Subcutaneous abdominal adipose tissue (tissue), 5 donors: Measurements from ENCODE around the gene WDR43.
"Not testable (repeated sequence)": the region's sequence is repeated elsewhere in the genome, so short reads cannot be mapped to it uniquely, and the experiment has no call there.

Experiments used
- H3K27ac ChIP-seq: one replicate; pipeline ENCODE4 v1.7.0; 2013; ENCODE audit warnings: low read depth, mild to moderate bottlenecking, inconsistent platforms, low read length, moderate library complexity
- H3K27me3 ChIP-seq, 5 donors: one replicate each; pipeline ENCODE4 v1.7.0; 2013; ENCODE audit warnings: low read length in 5 of 5, inconsistent platforms in 1 of 5; ENCODE audit not compliant: control insufficient read depth in 5 of 5, insufficient read depth in 4 of 5
- H3K36me3 ChIP-seq, 5 donors: one replicate each; pipeline ENCODE4 v1.7.0; 2013; ENCODE audit warnings: low read length in 5 of 5; ENCODE audit not compliant: control insufficient read depth in 5 of 5, insufficient read depth in 5 of 5
- H3K4me1 ChIP-seq, 5 donors: one replicate each; pipeline ENCODE4 v1.7.0; 2013; ENCODE audit warnings: low read length in 5 of 5, mild to moderate bottlenecking in 3 of 5, moderate library complexity in 1 of 5; ENCODE audit not compliant: control insufficient read depth in 5 of 5, insufficient read depth in 5 of 5
- H3K4me3 ChIP-seq, 5 donors: one replicate each; pipeline ENCODE4 v1.7.0; 2013; ENCODE audit warnings: low read length in 5 of 5, low read depth in 1 of 5
- H3K9ac ChIP-seq, 5 donors: one replicate each; pipeline ENCODE4 v1.7.0; 2013; ENCODE audit warnings: low read length in 5 of 5, mild to moderate bottlenecking in 4 of 5, moderate library complexity in 3 of 5
- H3K9me3 ChIP-seq, 5 donors: one replicate each; pipeline ENCODE4 v1.7.0; 2013; ENCODE audit warnings: low read length in 5 of 5; ENCODE audit not compliant: control insufficient read depth in 5 of 5
- donor health status: healthy.
- donor health status: healthy.
- donor health status: healthy.
- donor health status: healthy.
- donor health status: healthy.

Gene WDR43

DNA sequence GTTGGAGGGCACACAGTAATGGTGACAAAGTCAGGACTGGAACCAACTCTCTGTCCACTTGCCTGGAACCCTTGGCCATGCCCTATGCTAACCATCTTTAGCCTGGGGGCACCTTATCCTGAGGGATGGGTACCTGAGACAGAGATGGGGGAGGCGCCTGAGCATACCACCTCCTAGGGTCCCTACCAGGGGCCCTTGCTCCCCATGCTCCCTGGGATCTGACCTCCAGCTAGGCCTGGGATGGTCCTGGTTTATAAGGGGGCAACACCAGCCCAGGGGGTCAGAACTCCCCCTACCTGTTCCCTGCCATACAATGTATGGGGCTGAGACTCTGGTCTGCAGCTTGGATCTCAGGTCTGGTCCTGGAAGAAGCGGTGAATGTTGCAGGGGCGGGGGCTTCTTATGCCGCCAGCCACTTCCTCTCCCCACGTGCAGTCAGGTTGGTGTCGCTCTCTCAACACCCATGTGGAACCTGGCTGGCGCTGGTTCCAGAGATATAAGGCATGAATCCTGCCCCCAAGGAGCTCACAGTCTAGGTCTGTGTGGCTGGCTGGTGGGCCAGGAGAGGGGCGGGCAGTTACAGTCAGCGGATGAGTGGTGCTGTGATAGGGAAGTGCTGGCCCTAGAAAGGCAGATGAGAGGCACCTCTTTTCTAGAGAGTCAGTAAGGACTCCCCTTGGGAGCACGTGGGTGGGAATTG lies 82.9 kb downstream of the WDR43 start:
- Histone ChIP-seq H3K27me3 (peaks cover 0 to 6% (median 0%) of the 10 kb centered on the region in 5 donors), H3K9ac (no peak overlapping the region), H3K4me1 (peaks cover 0 to 12% (median 3%) of the 10 kb centered on the region in 5 donors), H3K27ac (no peak overlapping the region), H3K36me3 (no peaks in the 10 kb centered on the region), H3K9me3 (peaks cover 0 to 5% (median 0%) of the 10 kb centered on the region in 5 donors), H3K4me3 (no peak overlapping the region)

DNA sequence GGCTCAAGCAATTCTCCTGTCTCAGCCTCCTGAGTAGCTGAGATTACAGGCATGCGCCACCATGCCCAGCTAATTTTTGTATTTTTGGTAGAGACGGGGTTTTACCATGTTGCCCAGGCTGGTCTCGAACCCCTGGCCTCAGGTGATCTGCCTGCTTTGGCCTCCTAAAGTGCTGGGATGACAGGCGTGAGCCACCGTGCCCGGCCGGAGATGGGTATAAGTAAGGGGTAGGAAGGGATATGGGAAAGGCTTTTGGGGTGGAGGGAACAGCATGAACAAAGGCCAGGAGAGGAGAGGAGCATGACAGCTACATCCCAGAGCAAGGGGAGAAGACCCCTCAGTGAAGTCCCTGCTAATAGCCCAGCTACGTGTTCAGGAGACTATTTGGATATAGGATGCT lies 83.5 kb downstream of the WDR43 start:
- not testable (repeated sequence) for H3K9me3 ChIP-seq, H3K27ac ChIP-seq, H3K27me3 ChIP-seq, H3K36me3 ChIP-seq, H3K9ac ChIP-seq, H3K4me3 ChIP-seq
- H3K4me1 ChIP-seq = peaks cover 0 to 12% (median 3%) of the 10 kb centered on the region in 5 donors

DNA sequence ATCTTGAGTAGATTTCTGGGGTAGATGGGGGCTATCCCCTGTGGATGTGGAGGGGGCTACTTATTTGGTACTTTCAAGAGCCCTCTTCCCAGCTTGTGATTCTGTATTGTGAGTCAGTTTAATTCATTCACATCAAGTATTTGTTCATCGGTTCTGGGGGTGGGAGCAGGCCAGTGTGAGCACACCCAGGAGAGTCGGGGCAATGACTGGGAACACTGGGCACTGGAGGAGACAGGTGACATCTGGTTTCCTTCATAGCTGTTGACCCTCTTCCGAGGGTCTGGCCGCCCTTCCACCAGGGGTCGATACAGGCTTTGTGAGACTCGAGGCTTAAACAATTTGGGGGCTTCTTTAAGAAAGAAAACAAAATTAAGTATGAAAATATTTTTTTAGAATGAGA lies 84.1 kb downstream of the WDR43 start:
- Histone ChIP-seq H3K9me3 (peaks cover 0 to 3% (median 0%) of the 10 kb centered on the region in 5 donors), H3K27ac (no peak overlapping the region), H3K4me1 (peaks cover 0 to 12% (median 3%) of the 10 kb centered on the region in 5 donors), H3K4me3 (no peak overlapping the region), H3K27me3 (peaks cover 0 to 6% (median 0%) of the 10 kb centered on the region in 5 donors), H3K36me3 (no peaks in the 10 kb centered on the region), H3K9ac (no peak overlapping the region)

DNA sequence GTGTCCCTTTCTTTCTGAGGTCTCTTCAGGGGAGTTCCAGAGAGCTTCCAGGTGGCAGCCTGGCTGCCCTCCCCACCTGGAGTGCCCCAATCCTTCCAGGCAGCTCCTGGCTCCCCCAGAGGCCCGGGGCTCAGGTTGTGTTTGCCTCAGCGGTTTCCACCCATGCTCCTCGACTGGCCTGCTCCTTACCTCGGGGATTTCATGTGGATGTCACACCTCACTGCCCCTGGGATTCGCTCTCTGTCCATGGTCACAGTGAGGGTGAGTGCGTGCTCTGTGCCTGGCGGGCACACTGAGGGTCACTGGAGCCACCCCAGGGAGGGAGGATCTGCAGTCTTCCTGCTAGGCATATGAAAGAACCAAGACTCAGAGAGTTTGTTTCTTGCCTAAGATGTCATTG lies 84.6 kb downstream of the WDR43 start:
- Histone ChIP-seq H3K27me3 (peaks cover 0 to 6% (median 0%) of the 10 kb centered on the region in 5 donors), H3K9ac (no peak overlapping the region), H3K27ac (no peak overlapping the region), H3K4me3 (no peak overlapping the region), H3K36me3 (no peaks in the 10 kb centered on the region), H3K9me3 (peaks cover 0 to 3% (median 0%) of the 10 kb centered on the region in 5 donors), H3K4me1 (peaks cover 0 to 12% (median 3%) of the 10 kb centered on the region in 5 donors)

DNA sequence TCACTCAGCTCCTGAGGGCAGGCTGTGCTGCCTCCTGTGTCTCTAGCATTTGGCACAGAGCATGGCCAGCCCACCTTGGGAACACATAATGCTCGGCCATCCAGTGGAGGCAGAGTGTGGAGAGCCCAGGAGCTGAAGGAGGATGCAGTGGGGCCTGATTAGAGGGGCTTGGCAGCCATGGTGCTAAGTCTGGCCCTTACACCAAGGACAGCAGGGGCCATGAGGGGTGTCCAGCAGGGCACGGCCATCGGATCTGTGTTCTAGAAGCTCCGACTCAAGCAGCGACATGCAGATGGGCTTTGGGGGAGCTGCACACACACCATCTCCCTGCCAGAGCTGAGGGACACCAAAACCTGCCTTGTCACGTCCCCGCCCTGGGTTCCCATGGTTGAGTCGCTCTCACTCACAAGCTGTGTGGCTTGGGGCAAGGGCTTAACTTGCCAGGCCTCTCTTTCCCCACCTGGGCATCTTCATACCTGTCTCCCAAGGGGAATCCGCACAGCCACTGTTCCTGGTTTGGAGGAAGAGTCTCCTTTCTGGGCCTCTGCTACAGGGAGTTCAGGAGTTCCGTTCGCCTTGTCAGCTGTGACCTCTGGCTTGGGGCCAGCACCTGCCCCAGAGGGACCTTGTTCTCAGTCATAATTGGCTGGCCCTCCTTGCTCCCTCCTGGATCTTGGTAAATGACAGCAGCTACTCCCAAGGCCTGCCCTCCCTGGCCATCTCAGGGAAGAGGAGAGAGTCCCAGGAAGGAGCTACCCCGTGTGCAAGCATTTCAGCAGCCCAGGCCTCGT lies 85.3 kb downstream of the WDR43 start:
- no peak overlapping the region for H3K9ac ChIP-seq
- H3K36me3 ChIP-seq = no peaks in the 10 kb centered on the region
- H3K27ac ChIP-seq = no peak overlapping the region
- peaks cover 0 to 6% (median 0%) of the 10 kb centered on the region in 5 donors for H3K27me3 ChIP-seq
- no peaks in the 10 kb centered on the region for H3K9me3 ChIP-seq
- H3K4me1 ChIP-seq = peaks cover 0 to 12% (median 3%) of the 10 kb centered on the region in 5 donors
- H3K4me3 ChIP-seq = no peak overlapping the region

DNA sequence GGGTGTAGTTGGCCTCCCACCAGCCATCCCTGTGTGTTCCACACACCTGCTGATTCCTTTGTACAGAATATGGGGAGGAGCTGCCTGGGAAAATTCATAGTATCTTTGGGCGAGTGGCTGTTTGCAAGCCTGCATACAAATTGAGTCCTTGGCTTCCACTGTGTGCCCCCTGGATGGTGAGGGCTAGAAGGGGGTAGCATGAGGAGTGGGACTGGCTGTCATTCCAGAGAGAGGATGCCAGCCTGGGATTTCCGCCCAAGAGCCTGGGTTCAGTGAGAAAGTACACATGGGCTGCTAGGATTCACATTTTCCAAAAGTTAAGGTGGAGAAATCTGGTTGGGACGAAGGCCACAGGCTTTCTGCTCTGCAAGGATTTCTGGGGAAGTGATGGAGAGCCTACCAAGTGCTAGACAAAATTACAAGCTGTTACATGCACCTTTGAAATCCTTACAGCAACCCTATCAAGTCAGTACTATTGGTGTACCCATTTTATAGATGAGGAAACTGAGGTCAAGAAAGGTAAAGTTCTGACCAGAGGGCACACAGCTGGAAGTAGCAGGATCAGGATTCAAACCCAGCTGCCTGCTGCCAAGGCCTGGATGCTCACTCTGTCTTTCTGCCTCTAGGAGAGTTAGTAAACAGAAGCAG lies 86.0 kb downstream of the WDR43 start:
- Histone ChIP-seq H3K9me3 (no peaks in the 10 kb centered on the region), H3K36me3 (no peaks in the 10 kb centered on the region), H3K4me3 (no peak overlapping the region), H3K4me1 (peaks cover 0 to 12% (median 3%) of the 10 kb centered on the region in 5 donors), H3K9ac (no peak overlapping the region), H3K27me3 (peaks cover 0 to 6% (median 0%) of the 10 kb centered on the region in 5 donors), H3K27ac (no peak overlapping the region)

DNA sequence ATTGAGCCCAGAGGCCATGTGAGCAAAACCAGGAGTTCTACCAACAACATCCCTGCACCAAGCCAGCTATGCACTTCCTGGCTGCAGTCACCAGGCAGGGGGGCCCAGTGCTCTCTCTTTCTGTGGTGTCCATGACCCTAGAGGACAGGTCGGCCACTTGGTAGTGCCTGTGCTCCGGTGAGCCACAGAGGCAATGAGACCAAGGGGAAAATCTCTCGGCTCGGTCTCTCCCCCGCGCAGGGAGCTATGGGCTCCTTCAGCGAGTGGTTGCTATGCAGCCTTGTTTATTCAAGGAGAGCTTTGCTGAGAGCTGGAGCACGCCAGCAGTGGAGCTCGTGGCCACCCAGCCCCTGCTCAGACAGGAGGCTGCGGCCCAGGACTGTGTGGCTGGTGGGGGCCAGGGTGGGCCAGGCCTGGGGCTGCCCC lies 86.6 kb downstream of the WDR43 start, which contains the start of gene TOGARAM2:
Gene TOGARAM2, plus strand, starts transcription at position 283 of the 426 bp plus-strand sequence. CDS start 13,537 bp downstream, outside the sequence.
- Histone ChIP-seq H3K27ac (no peak within 1 kb of the TSS), H3K9ac (no peak within 1 kb of the TSS), H3K9me3 (no peaks in the 10 kb centered on the region), H3K4me1 (peaks cover 0 to 12% (median 3%) of the 10 kb centered on the region in 5 donors), H3K27me3 (peaks cover 0 to 6% (median 0%) of the 10 kb centered on the region in 5 donors), H3K4me3 (no peak within 1 kb of the TSS), H3K36me3 (no peaks in the 10 kb centered on the region)

DNA sequence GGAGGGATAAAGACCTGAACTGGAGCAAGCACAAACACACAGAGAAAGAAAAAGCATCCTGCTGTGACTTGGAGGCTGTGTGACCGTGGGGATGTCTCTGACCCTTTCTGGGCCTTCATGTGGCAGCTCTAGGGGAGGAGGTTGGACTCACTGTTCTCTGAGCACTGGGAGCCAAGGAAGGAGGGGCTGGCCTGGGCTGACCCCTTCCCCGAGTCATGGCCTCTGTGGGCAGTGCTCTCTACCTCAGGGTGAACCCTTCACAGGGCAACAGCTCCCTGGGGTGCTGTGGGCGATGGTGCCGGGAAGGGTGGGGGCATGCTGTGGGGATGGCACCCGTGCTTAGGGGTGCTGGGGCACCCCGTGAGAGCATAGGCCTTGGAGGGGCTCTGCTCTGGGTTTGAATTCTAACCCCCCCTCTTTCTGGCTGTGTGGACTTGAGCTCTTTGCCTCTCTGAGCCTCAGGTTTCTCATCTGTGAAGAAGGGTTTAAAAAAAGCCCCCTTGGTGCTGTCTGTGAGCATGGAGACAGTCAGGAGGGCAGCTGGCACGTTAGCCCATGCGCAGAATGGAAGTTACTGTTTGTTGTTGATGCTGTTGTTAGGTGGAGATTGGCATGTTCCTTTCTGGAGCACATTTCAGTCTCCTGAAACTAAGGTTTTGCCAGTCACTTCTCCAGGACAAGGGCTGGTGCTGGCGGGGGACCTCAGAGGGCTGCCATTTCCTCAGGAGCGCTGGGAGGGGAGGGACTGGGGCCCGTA lies 87.3 kb downstream of the WDR43 start:
- H3K27ac ChIP-seq = no peak overlapping the region
- no peaks in the 10 kb centered on the region for H3K9me3 ChIP-seq
- no peak overlapping the region for H3K4me3 ChIP-seq
- H3K36me3 ChIP-seq = no peaks in the 10 kb centered on the region
- H3K4me1 ChIP-seq = peaks cover 0 to 12% (median 3%) of the 10 kb centered on the region in 5 donors
- H3K27me3 ChIP-seq = peaks cover 0 to 6% (median 0%) of the 10 kb centered on the region in 5 donors
- H3K9ac ChIP-seq = no peak overlapping the region

DNA sequence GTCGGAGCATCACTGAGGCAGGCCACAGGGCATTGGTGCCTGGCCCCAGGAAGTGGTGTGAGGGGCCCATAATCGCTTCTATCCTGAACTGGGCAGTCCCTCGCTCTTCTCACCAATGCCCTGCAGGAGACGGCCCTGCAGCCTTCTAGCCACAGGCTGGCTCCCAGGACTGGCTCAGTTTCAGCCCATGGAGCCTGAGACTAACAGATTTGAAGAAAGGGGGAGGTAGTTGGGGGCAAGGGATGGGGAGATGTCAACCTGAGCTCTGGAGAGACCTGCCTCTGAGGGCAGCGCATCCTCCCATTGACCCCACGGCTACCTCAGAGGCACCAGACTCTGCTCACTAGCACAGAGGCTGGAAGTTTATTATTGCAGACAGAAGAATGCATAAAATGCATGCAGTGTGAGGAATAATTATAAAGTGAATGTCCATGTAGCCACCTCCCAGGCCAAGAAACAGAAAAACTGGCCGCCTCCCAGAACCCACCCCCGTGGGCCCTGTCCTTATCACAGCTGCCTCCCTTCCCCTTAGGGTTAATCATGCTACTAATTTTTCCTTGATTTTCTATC lies 88.0 kb downstream of the WDR43 start:
- peaks cover 0 to 6% (median 0%) of the 10 kb centered on the region in 5 donors for H3K27me3 ChIP-seq
- no peaks in the 10 kb centered on the region for H3K36me3 ChIP-seq
- no peak overlapping the region for H3K9ac ChIP-seq
- peaks cover 0 to 12% (median 3%) of the 10 kb centered on the region in 5 donors for H3K4me1 ChIP-seq
- H3K4me3 ChIP-seq = no peak overlapping the region
- H3K27ac ChIP-seq = no peak overlapping the region
- no peaks in the 10 kb centered on the region for H3K9me3 ChIP-seq
